Gastrocnemius medialis (tissue), 4 donors: ENCODE results near the gene MEF2A. TPM values are rescaled to one million over a fixed set of nuclear protein-coding genes. Genes with fewer than 3 reads are reported as not detected.

Experiments
- ATAC-seq, 2 donors: fragments of 150-250 bp; one replicate each; pipeline ENCODE4 v1.9.1; 2016
- DNase-seq, 2 donors: peaks; one replicate each; pipeline ENCODE4 v3.0.0-alpha.2; 2019
- H3K27ac ChIP-seq, 4 donors: fragments of 200-600 bp; sonication (generic); 1 replicate in 1 of 4; 2 replicates in 3 of 4; pipeline ENCODE4 v1.5.1; 2016 to 2018; ENCODE audit warnings: mild to moderate bottlenecking in 2 of 4, moderate library complexity in 1 of 4
- H3K27me3 ChIP-seq, 3 donors: fragments of 200-600 bp; sonication (generic) in 2 of 3; 1 replicate in 1 of 3; 2 replicates in 2 of 3; pipeline versions ENCODE4 v1.5.1 to v1.6.0; 2016 to 2019; ENCODE audit warnings: mild to moderate bottlenecking in 1 of 3, moderate library complexity in 1 of 3
- H3K36me3 ChIP-seq, 2 donors: fragments of 200-600 bp; sonication (generic) in 1 of 2; one replicate each; pipeline ENCODE4 v1.5.1; 2017 to 2018
- H3K4me1 ChIP-seq, 2 donors: fragments of 200-600 bp; sonication (generic) in 1 of 2; one replicate each; pipeline ENCODE4 v1.5.1; 2016 to 2017; ENCODE audit warnings: mild to moderate bottlenecking in 2 of 2
- H3K4me3 ChIP-seq, 4 donors: fragments of 200-600 bp; sonication (generic) in 3 of 4; 1 replicate in 1 of 4; 2 replicates in 3 of 4; pipeline ENCODE4 v1.5.1; 2016 to 2019; ENCODE audit warnings: mild to moderate bottlenecking in 2 of 4
- H3K9me3 ChIP-seq, 3 donors: fragments of 200-600 bp; sonication (generic) in 2 of 3; 1 replicate in 1 of 3; 2 replicates in 2 of 3; pipeline ENCODE4 v1.5.1; 2016 to 2019
- POLR2A ChIP-seq, 2 donors: fragments of 450-650 bp; IDR thresholded peaks; one replicate each; pipeline ENCODE4 v1.6.1; 2017; ENCODE audit warnings: antibody characterized with exemption in 2 of 2, mild to moderate bottlenecking in 2 of 2, moderate library complexity in 2 of 2
- in situ Hi-C, 4 donors: fragments of 200-750 bp; cut with MboI; loops; one replicate each; pipeline versions ENCODE4 v1.15.0 to v1.8.0; 2017; ENCODE audit warnings: low sequenced_read_pairs in 4 of 4
- intact Hi-C: fragments of 100-400 bp; cut with DNase I; formaldehyde crosslinking; loops from one replicate; pipeline ENCODE4 v1.15.1; 2023; ENCODE audit warnings: low total_unique reads
- total RNA-seq, 4 donors: library from RNA; depleted of rRNA; stranded (reverse); fragments of >200 nt; gene quantifications; one replicate each; pipeline versions ENCODE4 v1.1.0 to v1.2.3, GENCODE V29; 2016
- TF ChIP-seq, protein P1 (sequence below), 5 experiments: fragments of 450-650 bp in 3 of 5; fragments of 200-600 bp in 2 of 5; sonication (generic) in 2 of 5; IDR thresholded peaks in 4 of 5; conservative IDR thresholded peaks in 1 of 5; 1 replicate in 4 of 5; 2 replicates in 1 of 5; pipeline ENCODE4 v1.5.1; 2016 to 2019; ENCODE audit warnings: antibody characterized with exemption in 5 of 5, mild to moderate bottlenecking in 3 of 5, moderate library complexity in 3 of 5

Gene MEF2A
- total RNA-seq, 4 donors from 2014 or later, result 66.9 to 128 (median 107) TPM

DNA sequence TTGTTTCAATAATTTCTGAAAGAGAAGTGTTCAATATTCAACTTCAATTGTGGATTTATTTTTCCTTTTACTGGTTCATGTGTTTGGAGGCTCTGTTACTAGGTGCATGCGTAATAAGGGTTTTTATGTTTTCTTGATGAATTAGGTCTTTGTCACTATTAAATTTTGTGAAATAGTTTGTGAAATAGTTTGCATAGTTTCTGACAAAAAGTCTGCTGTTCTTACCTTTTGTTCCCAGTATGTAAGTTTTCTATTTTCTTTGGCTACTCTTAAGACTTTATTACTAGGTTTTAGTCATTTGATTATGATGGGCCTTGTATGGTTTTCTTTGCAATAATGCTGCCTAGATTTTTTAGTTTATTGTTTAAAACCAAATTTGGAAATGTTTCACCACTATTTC, 38.0 kb downstream of the MEF2A start:
- Histone ChIP-seq H3K27me3 (no peaks in the 10 kb centered on the region), H3K4me3 (no peak overlapping the region), H3K36me3 (no peaks in the 10 kb centered on the region), H3K4me1 (peaks cover 40 to 52% of the 10 kb centered on the region in 2 donors), H3K27ac (peak overlapping the region in 2 of 4 donors; percentile 31 to 55), H3K9me3 (no peaks in the 10 kb centered on the region)
- ATAC-seq (no peak), DNase-seq (no peak)
- in situ Hi-C loops, result no loop called here
- TF ChIP-seq POLR2A (IDR thresholded peaks at IDR 0.05), result no peak
- TF ChIP-seq, protein P1, sequence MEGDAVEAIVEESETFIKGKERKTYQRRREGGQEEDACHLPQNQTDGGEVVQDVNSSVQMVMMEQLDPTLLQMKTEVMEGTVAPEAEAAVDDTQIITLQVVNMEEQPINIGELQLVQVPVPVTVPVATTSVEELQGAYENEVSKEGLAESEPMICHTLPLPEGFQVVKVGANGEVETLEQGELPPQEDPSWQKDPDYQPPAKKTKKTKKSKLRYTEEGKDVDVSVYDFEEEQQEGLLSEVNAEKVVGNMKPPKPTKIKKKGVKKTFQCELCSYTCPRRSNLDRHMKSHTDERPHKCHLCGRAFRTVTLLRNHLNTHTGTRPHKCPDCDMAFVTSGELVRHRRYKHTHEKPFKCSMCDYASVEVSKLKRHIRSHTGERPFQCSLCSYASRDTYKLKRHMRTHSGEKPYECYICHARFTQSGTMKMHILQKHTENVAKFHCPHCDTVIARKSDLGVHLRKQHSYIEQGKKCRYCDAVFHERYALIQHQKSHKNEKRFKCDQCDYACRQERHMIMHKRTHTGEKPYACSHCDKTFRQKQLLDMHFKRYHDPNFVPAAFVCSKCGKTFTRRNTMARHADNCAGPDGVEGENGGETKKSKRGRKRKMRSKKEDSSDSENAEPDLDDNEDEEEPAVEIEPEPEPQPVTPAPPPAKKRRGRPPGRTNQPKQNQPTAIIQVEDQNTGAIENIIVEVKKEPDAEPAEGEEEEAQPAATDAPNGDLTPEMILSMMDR (IDR thresholded peaks at IDR 0.05 in 4 of 5, conservative IDR thresholded peaks at IDR 0.05 in 1 of 5), result no peak
- intact Hi-C loops, result no loop called here

DNA sequence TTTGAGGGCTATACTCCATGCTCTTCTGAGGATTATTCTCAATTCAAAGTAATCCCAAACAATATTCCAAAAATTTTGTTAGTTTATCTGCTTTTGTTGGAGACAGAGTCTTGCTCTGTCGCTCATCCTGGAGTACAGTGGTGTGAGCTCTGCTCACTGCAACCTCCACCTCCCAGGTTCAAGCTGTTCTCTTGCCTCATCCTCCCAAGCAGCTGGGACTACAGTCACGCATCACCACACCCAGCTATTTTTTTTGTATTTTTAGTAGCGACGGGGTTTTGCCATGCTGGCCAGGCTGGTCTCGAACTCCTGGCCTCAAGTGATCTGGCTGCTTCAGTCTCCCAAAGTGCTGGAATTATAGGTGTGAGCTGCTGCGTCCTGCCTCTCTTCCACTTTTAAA, 39.1 kb downstream of the MEF2A start:
- ATAC-seq (peak; percentile 23 to 64), DNase-seq (peak in 1 of 2 donors; percentile 6)
- no peaks in the 10 kb centered on the region for H3K27me3 ChIP-seq
- no peaks in the 10 kb centered on the region for H3K9me3 ChIP-seq
- peak overlapping the region in 2 of 4 donors; percentile 22 to 55 for H3K27ac ChIP-seq
- in situ Hi-C loops (no loop called here), intact Hi-C loops (loop anchor here (5.0 kb wide), 1 partner anchor 52 kb away; no protein-coding TSS in a partner anchor)
- no peak overlapping the region for H3K4me3 ChIP-seq
- TF ChIP-seq, protein P1 (IDR thresholded peaks at IDR 0.05 in 4 of 5, conservative IDR thresholded peaks at IDR 0.05 in 1 of 5), result no peak
- TF ChIP-seq POLR2A (IDR thresholded peaks at IDR 0.05), result no peak
- peaks cover 49 to 59% of the 10 kb centered on the region in 2 donors for H3K4me1 ChIP-seq
- no peaks in the 10 kb centered on the region for H3K36me3 ChIP-seq

DNA sequence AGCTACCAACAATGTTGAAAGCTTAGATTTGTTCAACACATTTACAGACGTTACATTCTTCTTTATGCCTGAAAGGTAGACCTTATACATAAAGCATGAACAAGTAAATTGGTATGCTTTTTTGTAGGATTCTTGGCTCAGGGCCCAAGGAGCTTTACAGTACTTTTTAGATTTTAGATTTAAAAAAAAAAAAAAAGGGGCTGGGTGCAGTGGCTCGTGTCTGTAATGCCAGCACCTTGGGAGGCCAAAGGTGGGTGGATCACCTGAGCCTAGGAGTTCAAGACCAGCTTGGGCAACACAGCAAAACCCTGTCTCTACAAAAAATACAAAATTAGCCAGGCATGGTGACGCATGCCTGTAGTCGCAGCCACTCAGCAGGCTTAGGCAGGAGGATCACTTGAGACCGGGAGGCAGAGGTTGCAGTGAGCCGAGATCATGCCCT, 39.7 kb downstream of the MEF2A start:
- ATAC-seq, result peak in 1 of 2 donors; percentile 36

DNA sequence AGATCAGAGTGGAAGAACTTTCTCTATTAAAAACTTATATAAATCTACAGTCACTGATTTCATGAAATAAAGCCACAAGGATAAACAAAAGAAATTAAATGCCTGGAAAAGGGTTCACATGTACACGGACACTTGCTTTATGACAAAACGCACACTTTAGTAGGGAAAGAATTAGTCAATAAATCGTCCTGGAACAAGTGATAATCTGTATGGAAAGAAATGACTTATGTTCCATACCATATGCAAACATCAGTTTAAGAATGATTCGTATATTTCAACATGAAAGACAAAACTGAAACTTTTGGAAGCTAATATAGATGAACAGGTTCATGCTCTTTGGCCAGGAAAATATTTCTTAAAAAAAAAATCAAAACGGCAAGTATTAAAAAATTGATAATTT, 40.2 kb downstream of the MEF2A start:
- ATAC-seq (no peak), DNase-seq (no peak)
- TF ChIP-seq, protein P1 (IDR thresholded peaks at IDR 0.05 in 4 of 5, conservative IDR thresholded peaks at IDR 0.05 in 1 of 5), result no peak
- no peak for TF ChIP-seq POLR2A (IDR thresholded peaks at IDR 0.05)
- in situ Hi-C loops, result no loop called here
- peaks cover 50 to 64% of the 10 kb centered on the region in 2 donors for H3K4me1 ChIP-seq
- H3K9me3 ChIP-seq, result no peaks in the 10 kb centered on the region
- H3K4me3 ChIP-seq, result no peak overlapping the region
- H3K36me3 ChIP-seq, result no peaks in the 10 kb centered on the region
- H3K27me3 ChIP-seq, result no peaks in the 10 kb centered on the region
- intact Hi-C loops, result loop anchor here (5.0 kb wide), 1 partner anchor 51 kb away; no protein-coding TSS in a partner anchor
- H3K27ac ChIP-seq, result peak overlapping the region in 3 of 4 donors; percentile 11 to 55 (median 23)

More for the DNA sequence above, 39.7 kb downstream of the MEF2A start:
- TF ChIP-seq, protein P1 (IDR thresholded peaks at IDR 0.05 in 4 of 5, conservative IDR thresholded peaks at IDR 0.05 in 1 of 5), result no peak
- DNase-seq, result no peak
- no peaks in the 10 kb centered on the region for H3K9me3 ChIP-seq
- H3K27me3 ChIP-seq, result no peaks in the 10 kb centered on the region
- no peaks in the 10 kb centered on the region for H3K36me3 ChIP-seq
- peak overlapping the region in 3 of 4 donors; percentile 11 to 55 (median 23) for H3K27ac ChIP-seq
- no peak overlapping the region for H3K4me3 ChIP-seq
- intact Hi-C loops, result loop anchor here (5.0 kb wide), 1 partner anchor 52 kb away; no protein-coding TSS in a partner anchor
- peaks cover 49 to 59% of the 10 kb centered on the region in 2 donors for H3K4me1 ChIP-seq
- in situ Hi-C loops, result no loop called here

DNA sequence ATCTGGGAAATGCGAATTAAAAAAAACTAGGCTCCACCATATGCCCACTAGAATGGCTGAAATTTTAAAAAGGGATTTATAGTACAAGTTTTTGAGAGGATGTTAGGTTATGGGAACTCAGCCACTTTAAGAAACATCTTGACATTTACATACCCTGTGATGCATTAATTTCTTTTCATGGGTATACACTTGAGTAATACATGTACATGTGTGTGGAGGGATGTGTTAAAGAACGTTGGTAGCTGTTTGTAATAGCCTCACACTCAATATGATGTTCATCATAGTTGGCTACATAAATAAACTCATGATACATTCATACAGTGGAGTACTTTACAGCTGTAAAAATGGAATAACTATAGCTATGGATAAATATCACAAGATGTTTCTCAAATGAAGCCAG, 40.9 kb downstream of the MEF2A start:
- Histone ChIP-seq H3K36me3 (no peaks in the 10 kb centered on the region), H3K4me3 (no peak overlapping the region), H3K27me3 (no peaks in the 10 kb centered on the region), H3K27ac (no peak overlapping the region), H3K9me3 (no peaks in the 10 kb centered on the region), H3K4me1 (peaks cover 56 to 70% of the 10 kb centered on the region in 2 donors)
- TF ChIP-seq POLR2A (IDR thresholded peaks at IDR 0.05), result no peak
- TF ChIP-seq, protein P1 (IDR thresholded peaks at IDR 0.05 in 4 of 5, conservative IDR thresholded peaks at IDR 0.05 in 1 of 5), result no peak
- ATAC-seq (no peak), DNase-seq (no peak)
- in situ Hi-C loops (no loop called here), intact Hi-C loops (loop anchor here (5.0 kb wide), 1 partner anchor 51 kb away; no protein-coding TSS in a partner anchor)
